Measurements from ENCODE around the gene RAB11FIP4.

Gene RAB11FIP4

DNA sequence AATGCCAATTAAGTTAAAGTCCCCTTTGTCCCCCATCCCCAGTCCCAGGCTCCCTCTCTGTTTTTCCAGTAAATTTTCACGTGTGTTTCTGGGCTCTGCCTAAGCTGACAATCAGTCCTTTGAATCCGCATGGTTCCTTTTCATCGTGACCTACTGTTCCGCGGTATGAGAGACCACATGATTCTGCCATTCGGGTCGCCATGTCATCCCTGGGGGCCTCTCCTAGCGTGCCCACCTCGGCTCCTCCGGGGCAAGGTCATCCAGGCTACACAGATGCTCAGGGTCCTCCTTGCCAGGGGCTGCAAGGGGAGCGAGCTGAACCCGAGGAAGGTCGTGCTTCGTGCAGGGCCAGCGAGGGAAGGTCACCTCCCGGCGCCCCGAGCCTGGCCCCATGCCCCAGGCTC, 157.6 kb downstream of the RAB11FIP4 start:
- DNase-seq (ENCODE audit: low read depth): no peak

DNA sequence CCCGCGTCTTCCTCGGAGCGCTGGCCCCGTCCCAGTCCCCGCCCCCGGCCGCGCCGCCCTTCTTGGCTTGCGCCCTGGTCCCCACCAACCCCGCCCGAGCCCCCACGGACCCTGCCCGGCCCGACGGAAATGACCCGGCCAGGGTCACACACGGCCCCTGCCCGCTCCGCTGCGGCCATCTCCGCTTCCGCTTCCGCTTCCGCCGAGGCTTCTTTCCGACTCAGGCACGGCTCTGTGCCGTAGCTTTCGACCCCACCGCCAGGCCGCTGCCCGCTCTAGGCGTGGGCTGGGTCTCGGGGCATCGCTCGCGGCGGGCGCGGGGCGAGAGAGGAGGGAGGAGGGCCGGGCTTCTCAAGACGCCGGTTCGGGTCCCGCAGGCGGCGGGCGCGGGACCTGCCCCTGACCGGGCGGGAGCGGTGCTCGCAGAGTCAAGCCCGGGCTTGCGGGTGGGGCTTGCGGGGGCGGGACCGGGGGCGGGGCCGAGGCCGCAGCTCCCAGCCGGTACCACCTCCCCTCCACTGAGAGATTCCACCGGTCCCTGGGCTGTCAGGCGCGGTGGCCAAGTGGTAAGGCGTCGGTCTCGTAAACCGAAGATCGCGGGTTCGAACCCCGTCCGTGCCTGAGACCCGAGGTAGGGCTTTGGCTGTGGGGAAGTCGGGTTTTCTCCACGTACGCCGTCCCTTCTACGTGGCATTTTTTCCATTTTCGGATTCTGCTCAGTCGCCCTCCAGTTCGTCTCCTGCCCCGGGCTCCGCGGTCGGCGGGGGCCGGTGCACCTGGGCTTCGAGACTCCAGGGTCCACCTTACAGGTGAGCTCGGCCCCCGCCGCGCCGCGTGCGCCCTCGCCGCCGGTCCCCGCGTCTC, 158.3 kb downstream of the RAB11FIP4 start:
- DNase-seq (ENCODE audit: low read depth): peak; percentile 84

DNA sequence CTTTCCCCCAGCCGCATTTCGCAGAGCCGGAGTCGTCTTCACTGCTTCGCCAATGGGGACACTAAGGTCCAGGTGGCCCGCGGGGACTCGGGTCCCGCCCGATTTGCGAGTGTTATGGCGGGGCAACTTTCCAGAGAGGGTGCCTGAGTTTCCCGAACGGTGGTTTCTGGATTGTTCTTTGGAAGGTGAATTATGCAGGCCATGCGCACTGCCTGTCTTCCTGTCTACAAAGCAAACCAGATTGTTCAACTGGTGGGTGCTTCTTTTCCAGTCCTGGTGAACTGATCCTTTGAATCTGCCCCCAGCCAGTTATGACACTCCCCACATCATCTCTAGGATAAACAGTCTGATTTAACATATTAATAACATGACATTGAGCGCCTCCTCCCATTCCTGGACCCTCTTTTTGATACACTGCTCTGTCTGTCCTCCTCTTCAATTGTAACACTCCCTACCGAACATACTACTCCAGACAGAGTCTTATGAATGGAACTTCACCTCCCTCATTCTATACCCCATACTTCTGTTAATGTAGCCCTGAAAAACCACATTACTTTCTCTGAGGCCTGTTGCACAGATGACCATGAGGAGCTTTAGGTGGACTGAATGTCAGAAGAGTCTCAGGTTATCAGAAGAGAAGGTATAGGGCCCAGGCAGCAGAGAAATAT, 159.0 kb downstream of the RAB11FIP4 start:
- no peak for DNase-seq (ENCODE audit: low read depth)

DNA sequence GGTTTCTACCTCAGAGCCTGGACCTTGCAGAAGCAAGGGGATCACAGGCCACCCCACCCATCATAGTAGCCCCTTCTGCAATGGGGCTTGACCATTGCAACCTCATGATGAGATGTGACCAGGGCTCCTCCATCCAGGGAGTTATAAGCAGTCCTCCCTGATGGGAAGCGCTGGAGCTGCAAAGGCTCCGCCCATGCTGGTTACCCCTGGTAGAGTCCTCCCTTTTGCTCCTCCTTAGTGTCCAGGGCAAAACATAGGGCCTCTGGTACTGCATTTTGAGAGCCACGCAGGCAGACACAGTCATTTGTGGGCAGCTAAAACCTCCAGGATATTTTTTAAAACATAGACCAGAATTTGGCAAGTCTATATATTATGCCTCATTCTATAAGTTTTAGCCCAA, 161.1 kb downstream of the RAB11FIP4 start:
- no peak for DNase-seq (ENCODE audit: low read depth)

DNA sequence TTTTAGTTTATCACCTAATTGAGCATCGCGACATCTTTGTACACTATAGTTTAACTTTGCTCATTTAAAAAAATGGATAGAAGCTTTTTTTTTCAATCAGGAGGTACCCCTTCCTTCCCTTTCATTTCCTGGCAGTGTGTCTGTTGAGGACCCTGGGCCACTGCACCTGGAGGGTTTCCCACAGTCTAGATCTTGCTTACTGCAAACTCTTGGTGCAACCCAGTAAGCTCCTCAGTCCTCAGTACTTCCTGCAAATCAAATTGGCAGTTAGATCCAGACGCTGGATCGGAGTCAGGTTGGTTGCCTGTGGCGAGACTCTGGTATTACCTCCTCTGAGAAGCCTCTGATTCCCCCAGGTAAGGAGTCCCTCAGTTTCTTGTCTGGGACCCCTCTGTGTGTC, 162.0 kb downstream of the RAB11FIP4 start:
- no peak for DNase-seq (ENCODE audit: low read depth)

DNA sequence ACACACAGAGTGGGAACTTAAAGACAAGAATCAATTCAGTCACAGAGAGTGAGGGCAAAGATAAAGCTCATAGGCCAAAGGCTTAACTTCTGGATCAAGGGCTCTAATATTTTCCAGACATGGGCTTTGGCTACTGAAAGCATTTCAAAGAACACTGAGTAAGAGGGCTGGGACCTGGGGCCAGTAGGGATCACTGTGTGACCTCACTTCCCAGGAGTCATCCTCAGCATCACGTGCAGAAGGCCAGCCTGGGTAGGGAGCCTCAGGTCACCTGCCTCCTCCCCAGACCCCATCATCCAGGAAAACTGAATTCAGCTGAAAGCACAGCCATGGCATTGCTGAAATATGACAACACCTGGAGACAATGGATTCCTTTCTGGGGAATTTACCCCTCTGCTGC, 163.5 kb downstream of the RAB11FIP4 start:
- DNase-seq (ENCODE audit: low read depth): no peak

DNA sequence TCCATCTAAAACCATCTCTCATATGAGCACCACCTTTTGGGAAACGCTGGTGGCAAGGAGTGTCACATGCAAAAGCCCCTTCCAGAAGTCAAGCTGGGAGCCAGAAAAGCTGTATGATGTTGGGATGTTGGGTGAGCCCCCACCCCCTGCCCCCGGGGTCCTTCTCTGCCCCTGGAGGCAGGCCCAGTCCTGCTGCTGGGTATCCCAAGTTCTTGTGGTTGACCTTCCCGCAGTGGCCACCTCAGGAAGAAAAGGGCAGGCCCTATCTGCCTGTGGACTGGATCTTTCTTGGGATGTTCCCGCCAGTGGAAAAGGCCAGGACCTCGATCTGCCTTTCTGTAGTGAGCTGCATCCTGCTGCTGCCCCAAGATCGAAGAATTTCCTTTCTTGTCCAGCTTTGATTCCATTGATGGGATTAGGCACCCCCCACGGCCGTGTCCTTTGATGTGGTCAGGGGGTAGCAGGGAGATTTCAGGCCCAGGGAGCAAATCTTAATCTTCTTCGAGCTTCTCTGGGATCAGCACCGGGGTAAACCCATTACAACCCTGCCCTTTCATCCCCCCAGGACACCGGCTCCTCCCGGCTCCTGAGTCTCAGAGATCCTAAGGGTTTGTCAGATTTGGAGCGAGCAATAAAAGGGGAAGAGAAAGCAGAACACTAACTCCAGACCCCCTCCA, 165.6 kb downstream of the RAB11FIP4 start:
- no peak for DNase-seq (ENCODE audit: low read depth)

DNA sequence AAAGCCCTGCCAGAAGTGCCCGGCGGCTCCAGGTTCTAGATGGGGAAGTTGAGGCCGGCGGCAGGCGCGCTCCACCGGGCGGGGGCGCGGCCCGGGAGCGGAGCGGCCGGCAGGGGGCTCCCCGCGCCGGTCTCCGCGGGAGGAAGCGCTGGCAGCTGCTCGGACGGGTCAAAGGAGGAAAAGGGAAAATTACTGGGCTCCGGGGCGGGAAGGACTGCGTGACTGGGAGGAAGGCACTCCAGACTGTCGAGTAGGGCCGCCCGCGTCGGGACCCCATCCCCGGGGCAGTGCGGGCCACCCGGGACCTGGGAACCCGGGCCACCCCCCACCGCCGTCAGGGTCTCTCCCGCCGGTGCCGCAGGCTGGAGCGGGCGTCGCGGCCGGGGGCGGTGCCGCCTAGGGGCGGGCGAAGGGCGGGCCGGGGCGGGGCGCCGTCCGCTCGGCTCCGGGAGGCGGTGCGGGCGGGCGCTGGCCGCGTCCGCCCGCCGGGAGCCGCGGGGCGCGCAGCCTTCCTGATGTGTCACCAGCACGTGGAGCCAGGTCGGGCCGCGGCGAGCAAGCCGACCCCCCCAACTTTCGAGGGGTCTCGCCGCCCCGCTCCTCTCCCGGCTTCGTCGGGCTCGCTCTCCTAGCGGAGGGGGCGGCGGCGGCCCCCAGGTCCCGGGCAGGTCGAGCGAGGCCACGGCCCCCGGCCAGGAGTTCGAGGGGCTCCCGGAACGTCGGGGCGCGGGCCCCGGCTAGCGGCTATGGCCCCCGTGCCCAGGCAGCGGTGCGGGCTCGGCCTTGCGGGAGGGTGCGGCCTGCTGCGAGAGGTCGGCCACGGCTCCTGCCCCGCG, 167.5 kb downstream of the RAB11FIP4 start:
- peak; percentile 29 for DNase-seq (ENCODE audit: low read depth)

DNA sequence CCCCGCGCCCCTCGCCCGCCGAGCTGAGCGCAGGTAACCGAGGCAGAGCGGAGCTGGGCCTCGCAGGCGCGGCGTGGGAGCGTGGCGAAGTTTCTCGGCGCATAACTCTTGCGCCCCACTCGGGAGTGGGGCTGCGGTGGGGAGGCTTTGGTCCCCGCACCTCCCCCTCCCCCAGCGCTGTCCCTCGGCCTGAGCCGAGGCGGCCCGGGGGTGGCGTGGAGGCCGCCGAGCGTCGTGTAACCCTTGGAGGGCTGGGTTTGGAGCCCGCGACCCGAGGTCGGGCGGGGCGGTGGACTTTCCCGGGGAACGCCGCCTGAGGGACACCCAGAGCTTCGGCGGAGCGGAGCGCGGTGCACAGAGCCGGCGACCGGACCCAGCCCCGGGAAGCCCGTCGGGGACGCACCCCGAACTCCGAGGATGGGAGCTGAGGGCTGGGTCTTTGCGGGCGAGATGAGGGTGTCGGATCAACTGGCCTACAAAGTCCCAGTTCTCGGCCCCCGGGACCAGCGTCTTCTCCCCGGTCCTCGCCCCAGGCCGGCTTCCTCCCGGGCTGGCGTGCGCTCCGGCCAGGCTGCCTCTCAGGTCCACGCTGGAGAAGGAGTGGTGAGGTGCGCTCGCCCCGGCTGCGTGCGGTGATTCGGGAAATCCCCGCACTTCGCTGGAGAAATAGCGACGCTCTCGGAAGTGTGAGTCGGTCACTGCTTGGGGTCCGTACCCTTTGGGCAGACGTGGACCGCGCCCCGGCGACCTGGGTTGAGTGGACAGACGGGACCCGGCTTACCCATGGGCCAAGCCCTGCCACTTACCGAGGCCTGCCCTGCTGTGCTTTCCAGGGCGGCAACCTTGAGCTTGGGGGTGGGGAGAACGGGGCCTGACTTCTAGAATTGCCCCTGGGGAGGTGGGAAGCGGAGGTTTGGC, 168.4 kb downstream of the RAB11FIP4 start:
- no peak for DNase-seq (ENCODE audit: low read depth)

DNA sequence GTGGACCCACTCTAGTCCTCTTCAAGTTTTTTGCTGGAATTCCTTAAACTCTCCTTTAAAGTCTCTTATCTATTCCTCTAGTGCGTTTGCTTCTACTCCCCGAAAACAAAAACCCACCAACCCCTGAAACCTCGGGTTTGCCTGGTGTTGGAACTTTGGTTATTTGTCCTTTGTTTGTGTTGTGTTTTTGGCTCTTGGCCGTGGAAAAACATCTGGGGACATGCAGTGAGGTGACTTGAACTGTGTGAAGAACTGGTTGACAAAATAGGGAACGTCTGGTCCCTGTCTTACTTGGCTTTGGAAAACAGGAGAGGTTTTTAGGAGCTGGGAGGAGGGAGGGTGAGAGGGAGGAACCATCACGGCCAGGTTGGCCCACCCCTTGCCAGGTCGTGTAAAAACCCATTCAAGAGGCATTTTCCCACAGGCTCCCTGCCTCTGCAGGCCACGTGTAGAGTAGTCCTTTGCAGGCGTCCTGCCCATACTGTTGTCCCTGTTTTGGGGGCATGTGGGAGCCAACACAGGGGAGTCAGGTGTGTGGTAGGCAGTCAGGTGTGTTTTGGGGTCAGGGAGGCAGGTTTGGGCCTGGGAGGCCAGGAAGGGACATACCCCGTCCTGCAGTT, 169.3 kb downstream of the RAB11FIP4 start:
- DNase-seq (ENCODE audit: low read depth): no peak

DNA sequence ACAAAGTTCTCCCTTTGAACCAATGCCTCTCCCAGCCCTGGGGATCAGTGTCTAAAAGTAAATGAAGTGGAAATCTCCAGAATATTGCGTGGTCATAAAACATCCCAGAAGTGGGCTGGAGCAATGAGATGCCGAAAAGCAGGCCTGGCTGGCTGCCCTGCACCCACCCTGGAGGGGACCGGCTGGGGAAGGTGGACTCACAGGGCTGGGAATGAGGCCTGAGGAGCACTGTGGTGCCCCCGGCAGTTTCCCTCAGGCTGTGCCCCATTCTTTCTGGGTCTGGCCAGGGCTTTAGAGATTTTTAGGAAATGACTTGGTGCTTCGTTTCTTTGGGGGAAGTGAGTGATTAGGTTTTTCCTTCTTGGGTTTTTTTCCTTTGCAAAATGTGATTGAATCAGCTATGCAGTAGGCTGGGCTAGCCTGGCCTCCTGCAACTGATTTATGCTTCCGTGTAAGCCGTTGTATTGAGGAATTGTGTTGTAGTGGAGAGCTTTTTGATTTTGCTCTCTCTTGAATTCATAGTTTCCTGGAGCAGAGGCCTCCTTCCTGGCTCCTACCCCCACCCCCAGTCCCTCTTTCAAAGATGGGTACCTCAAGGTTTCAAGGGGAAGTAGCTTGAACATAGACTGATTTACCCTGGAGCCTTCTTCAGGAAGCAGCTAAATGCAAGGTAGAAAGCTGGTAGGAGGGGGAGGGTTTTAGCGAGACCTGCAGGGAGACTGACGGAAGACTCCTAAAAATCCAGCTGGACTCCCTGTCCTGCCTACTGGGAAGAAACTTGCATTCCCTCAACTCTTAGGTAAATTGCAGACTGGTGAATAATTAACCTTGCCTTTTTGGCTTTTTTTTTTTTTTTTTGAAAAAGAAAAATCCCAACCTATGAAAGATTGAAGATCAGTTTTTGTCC, 170.2 kb downstream of the RAB11FIP4 start:
- no peak for DNase-seq (ENCODE audit: low read depth)

DNA sequence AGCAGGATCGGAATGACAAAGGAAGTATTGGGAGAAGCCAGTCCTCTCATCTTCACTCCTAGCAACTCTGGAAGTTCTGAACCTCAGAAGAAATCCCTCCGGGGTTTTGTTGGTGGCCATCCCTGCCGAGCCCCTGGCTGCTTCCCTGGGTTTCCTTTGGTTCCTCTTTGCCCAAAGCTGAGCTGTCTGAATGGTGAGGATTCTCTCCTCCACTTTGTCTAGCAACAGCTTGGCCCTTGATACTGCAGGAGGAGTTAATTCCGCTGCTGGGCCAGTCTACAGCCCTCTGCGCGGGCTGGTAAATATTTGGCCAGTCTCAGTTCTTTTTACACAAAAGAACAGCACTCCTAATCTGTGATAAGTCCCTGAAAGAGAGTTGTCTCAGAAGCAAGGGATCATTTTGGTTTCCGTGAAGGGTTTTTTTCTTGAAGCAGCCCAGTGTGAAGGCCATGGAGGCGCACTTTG, 170.9 kb downstream of the RAB11FIP4 start:
- no peak for DNase-seq (ENCODE audit: low read depth)

DNA sequence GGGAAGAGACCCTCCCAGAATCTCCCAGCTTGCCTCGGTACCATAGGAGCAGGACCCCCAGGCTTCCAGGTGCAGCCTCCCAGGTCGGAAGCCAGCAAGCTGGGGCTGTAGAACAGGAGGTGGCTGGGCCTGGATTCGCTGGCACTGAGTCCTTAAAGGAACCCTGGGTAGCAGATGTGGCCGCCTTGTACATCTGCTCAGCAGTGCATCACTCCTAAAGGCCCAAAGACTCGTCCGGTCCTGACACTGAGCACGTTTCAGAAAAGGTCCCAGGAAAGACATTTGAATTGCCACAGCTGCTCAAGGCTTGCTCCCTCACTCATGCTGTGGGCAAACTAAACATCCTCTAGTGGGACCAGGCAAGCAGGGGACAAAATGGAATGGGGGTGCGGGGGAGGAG, 172.8 kb downstream of the RAB11FIP4 start:
- DNase-seq (ENCODE audit: low read depth): no peak

DNA sequence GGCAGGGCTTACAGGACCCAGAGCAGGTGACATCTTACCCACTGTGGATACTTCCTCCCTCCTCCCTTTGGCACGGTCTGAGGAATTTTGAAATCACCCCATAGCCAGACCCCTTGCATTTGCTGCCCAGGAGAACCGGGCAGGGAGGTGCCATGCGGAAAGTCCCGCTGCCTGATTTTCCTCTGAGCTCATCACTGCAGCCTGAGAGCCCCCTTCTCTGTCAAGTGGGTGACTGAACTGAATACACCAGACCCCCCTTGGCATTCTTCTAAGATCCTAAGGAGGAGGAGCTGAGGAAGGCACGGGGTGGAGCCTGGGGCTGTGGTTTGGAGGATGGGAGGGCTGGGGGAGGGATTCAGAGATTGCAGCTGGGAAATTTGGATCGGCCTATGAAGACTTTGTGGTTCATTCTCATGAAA, 173.4 kb downstream of the RAB11FIP4 start:
- no peak for DNase-seq (ENCODE audit: low read depth)

DNA sequence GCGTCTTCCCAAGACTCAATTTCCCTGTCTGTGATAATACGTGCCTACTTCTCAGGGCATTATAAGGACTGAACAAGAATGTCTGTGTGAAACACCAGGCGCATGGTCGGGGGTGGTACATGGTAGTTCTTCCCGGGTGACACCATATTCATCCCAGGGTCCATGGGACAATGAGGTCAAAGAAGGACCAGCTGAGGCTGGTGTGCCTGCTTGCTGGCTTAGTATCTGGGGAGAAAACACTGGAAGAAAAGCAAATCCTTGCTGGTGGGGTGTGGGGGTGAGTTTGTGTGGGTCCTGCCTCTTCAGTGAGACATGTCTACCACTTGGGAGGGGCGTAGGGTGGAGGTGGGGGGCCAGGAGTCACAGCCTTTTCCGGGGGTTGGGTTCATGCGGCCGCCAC, 174.2 kb downstream of the RAB11FIP4 start:
- DNase-seq (ENCODE audit: low read depth): no peak

DNA sequence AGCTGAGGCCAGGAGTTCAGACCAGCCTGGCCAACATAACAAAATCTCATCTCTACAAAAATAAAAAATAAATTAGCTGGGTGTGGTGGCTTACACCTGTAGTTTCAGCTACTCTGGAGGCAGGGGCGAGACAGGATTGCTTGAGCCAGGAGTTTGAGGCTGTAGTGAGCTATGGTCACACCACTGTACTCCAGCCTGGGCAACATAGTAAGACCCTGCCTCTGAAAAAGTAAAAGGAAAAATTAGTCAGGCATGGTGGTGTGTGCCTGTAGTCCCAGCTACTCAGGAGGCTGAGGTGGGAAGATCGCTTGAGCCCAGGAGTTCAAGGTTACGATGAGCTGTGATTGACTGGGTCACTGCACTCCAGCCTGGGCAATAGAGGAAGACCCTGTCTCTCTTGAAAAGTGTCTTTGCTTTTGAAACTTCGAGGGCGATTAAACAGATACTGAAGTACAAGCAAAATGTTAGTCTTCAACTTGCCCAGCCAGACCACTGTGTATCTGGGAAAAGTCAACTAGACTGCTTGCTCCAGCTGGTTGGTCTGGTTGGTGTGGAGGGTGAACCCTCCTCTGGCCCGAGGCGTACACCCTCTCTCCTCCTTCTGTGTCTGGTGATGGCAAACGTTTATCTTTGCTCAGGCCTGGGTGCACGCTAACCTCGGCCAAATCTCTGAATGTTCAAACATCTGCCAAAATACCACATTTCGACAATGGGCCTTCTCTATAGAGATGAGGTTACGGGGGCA, 174.9 kb downstream of the RAB11FIP4 start:
- no peak for DNase-seq (ENCODE audit: low read depth)

DNA sequence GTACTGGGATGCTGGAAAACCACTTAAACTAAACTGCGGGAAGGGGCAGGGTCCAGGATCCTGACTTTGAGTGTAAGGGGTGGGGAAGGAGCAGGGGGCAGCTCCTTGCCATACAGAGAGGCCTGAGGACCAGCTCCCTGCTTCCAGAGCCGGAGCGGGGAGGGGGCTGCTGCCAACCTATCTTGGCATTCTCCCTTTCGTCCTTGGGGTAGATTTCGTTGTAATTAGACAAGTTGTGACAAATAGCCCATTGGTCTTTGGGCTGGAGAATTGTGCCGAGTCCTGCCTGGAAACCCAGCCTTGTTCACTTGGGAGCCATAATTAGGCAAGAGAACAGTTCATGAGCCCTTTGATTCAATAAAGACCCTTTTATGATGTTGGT, 175.5 kb downstream of the RAB11FIP4 start:
- no peak for DNase-seq (ENCODE audit: low read depth)

DNA sequence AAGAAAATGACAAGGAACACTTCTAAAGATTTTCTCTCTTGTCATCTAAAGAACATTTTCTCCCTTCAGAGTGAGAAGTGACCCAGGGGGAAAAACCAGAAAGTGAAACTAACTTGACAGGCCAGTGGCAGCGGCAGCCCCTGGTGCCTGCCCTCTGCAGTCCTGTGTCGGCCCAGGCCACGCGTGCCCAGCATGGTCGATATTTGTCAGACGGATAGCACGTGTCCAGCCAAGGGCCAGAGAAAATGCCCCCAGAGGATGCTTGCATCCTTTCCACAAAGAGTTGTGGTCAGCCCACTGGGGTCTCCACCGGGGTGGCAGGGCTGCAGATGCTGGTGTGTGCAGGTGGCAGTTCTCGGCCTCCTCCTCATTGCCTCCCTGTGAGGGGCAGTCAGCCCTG, 176.6 kb downstream of the RAB11FIP4 start:
- DNase-seq (ENCODE audit: low read depth): no peak

DNA sequence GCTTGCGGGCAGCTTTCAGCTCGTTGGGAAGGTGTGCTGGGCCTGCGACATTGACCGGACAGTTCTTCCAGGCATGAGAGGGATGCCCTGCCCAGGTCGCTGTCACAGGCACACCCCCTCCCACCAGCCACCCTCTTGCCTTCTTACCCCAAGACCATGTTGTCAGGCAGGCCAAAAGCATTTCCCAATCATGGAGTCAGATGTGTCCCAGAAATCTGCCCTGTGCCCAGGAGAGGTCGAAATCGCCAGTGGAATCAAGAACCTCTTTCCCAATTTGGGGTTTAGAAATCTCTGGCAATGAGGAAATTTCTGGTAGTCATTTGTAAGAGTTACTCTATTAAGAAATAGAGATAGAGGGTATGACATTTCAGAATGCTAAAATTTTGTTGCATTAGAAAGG, 177.1 kb downstream of the RAB11FIP4 start:
- DNase-seq (ENCODE audit: low read depth): no peak

Measured in activated gamma-delta T cell treated with anti-CD3 and anti-CD28 coated beads, Interleukin-2, amount 50 U/mL, for 16 hours (primary cell).